ENCODE measurements around the gene STIM1.

Gene STIM1

GRCh38 chr11:4019891-4020290 lies 164.4 kb downstream of the STIM1 start:
- Histone ChIP-seq H3K9me3 (ENCODE audit: control insufficient read depth, insufficient read depth, low read length) (peaks cover 3% of the 10 kb centered on the region; the same call in 1 of the 2 replicates), H3K9me2 (replicated peaks; ENCODE audit: control insufficient read depth, low read length) (no peaks in the 10 kb centered on the region), H4K20me1 (ENCODE audit: control insufficient read depth, insufficient read depth, low read depth, low read length) (no peaks in the 10 kb centered on the region), H3K4me1 (ENCODE audit: control insufficient read depth, low read length) (no peaks in the 10 kb centered on the region), H3K4me3 (ENCODE audit: low read length) (no peak overlapping the region), H3K4me2 (ENCODE audit: low read length) (no peak overlapping the region), H3K27me3 (ENCODE audit: control insufficient read depth, low read length) (no peaks in the 10 kb centered on the region), H3K36me3 (ENCODE audit: control insufficient read depth, low read length) (0 out of 2 replicates have a peak, but pooled peaks cover 2% of the 10 kb centered on the region), H3K27ac (ENCODE audit: low read depth, low read length) (no peak overlapping the region), H3F3A (ENCODE audit: control insufficient read depth, insufficient read depth) (no peaks in the 10 kb centered on the region), H3K79me2 (ENCODE audit: control insufficient read depth, low read length) (no peaks in the 10 kb centered on the region)
- no peak for TF ChIP-seq EZH2phosphoT487 (IDR thresholded peaks at IDR 0.05; ENCODE audit: borderline replicate concordance, low read length)
- no peak for TF ChIP-seq CTCF (IDR thresholded peaks at IDR 0.05; ENCODE audit: low read depth, low read length, poor library complexity, severe bottlenecking)

- Histone ChIP-seq H3K9me2 (replicated peaks; ENCODE audit: control insufficient read depth, low read length) (no peaks in the 10 kb centered on the region), H3F3A (ENCODE audit: control insufficient read depth, insufficient read depth) (no peaks in the 10 kb centered on the region), H3K36me3 (ENCODE audit: control insufficient read depth, low read length) (0 out of 2 replicates have a peak, but pooled peaks cover 2% of the 10 kb centered on the region), H3K79me2 (ENCODE audit: control insufficient read depth, low read length) (no peaks in the 10 kb centered on the region), H3K27me3 (ENCODE audit: control insufficient read depth, low read length) (no peaks in the 10 kb centered on the region), H3K27ac (ENCODE audit: low read depth, low read length) (no peak overlapping the region), H3K4me3 (ENCODE audit: low read length) (no peak overlapping the region), H3K9me3 (ENCODE audit: control insufficient read depth, insufficient read depth, low read length) (peaks cover 3% of the 10 kb centered on the region; the same call in 1 of the 2 replicates), H4K20me1 (ENCODE audit: control insufficient read depth, insufficient read depth, low read depth, low read length) (no peaks in the 10 kb centered on the region), H3K4me2 (ENCODE audit: low read length) (no peak overlapping the region), H3K4me1 (ENCODE audit: control insufficient read depth, low read length) (no peaks in the 10 kb centered on the region)
- TF ChIP-seq EZH2phosphoT487 (IDR thresholded peaks at IDR 0.05; ENCODE audit: borderline replicate concordance, low read length) (no peak), CTCF (IDR thresholded peaks at IDR 0.05; ENCODE audit: low read depth, low read length, poor library complexity, severe bottlenecking) (no peak)
Measured at GRCh38 chr11:4022669-4023068, 167.2 kb downstream of the STIM1 start.

GRCh38 chr11:4025248-4025966 lies 169.9 kb downstream of the STIM1 start:
- Histone ChIP-seq H3F3A (ENCODE audit: control insufficient read depth, insufficient read depth) (no peaks in the 10 kb centered on the region), H3K4me3 (ENCODE audit: low read length) (no peak overlapping the region), H3K4me1 (ENCODE audit: control insufficient read depth, low read length) (no peaks in the 10 kb centered on the region), H4K20me1 (ENCODE audit: control insufficient read depth, insufficient read depth, low read depth, low read length) (no peaks in the 10 kb centered on the region), H3K4me2 (ENCODE audit: low read length) (no peak overlapping the region), H3K27me3 (ENCODE audit: control insufficient read depth, low read length) (no peaks in the 10 kb centered on the region), H3K9me2 (replicated peaks; ENCODE audit: control insufficient read depth, low read length) (no peaks in the 10 kb centered on the region), H3K36me3 (ENCODE audit: control insufficient read depth, low read length) (0 out of 2 replicates have a peak, but pooled peaks cover 2% of the 10 kb centered on the region), H3K27ac (ENCODE audit: low read depth, low read length) (no peak overlapping the region), H3K9me3 (ENCODE audit: control insufficient read depth, insufficient read depth, low read length) (peaks cover 3% of the 10 kb centered on the region; the same call in 1 of the 2 replicates), H3K79me2 (ENCODE audit: control insufficient read depth, low read length) (no peaks in the 10 kb centered on the region)
- TF ChIP-seq EZH2phosphoT487 (IDR thresholded peaks at IDR 0.05; ENCODE audit: borderline replicate concordance, low read length) (no peak), CTCF (IDR thresholded peaks at IDR 0.05; ENCODE audit: low read depth, low read length, poor library complexity, severe bottlenecking) (no peak)
